T47D (cell line): Measurements from ENCODE around the gene MGMT.

ENCODE experiments used
- DNase-seq, 2 experiments: peaks; one replicate each; pipeline versions ENCODE4 v3.0.0 to v3.0.0-alpha.2; 2011 to 2012; ENCODE audit warnings: low read depth in 1 of 2, low spot score in 1 of 2
- JUND ChIP-seq: IDR thresholded peaks from 2 replicates; pipeline ENCODE4 v1.6.1; 2012; ENCODE audit warnings: low read depth
- in situ Hi-C: cut with HindIII; loops from 2 replicates; pipeline ENCODE4 v1.10.0; 2016; ENCODE audit warnings: low sequenced_read_pairs, low pct_unique_long_range_greater_than_20kb

Gene MGMT

DNA sequence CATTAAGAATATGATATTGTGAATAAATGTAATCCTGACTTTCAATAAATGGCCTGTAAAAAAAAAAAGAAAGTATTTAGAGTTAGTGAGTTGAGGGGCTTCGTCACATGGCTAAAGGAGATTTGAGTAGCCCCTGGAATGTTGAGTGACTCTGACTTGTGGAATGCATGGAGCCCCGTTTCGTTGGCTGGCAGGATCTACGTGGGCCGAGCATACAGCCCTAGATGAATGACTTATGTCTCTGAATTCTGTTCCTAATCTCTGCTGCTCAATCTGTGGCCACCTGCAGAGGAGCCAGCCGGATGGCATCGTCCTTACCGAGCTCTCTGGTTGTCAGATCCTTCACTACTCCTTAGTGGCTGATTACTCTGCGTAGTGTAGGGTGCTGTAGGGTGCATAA lies 155.7 kb downstream of the MGMT start:
- no peak for DNase-seq
- TF ChIP-seq JUND, result no peak
- in situ Hi-C loops, result no loop called here

GRCh38 chr10:129624526-129624925 lies 157.5 kb downstream of the MGMT start:
- no peak for TF ChIP-seq JUND
- no peak for DNase-seq
- in situ Hi-C loops, result no loop called here

- no peak for TF ChIP-seq JUND
- no peak for DNase-seq
Measured at GRCh38 chr10:129626309-129626708, 159.3 kb downstream of the MGMT start.

DNA sequence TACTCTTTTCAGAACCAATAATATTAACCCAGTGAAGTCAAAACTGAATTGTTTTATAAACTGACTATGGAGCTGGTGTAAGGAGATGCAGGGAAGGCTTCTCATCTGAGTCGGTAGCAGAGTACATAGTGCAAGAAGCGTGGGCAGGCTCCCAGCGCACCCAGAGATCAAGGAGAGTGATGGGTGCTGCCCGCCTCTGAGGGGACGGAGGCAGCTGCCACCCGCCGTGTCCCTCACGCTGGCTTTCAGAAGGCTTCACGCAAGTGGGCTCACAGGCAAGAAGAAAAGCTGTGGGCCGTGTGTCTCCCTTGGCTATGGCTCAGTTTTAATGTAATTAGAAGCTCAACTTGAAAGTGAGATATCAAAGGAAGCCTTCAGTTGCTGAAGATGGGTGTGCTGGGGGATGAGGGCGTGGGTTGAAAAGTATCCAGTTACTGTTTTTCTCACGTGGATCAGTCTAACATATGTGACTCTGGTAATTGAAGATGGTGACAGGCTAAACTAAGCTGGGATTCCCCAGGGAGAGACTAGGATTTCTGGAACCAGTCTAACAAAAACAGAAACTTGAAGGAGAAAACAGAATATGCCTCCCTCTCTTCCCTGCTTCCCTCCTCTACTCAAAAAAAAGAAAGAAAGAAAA lies 159.9 kb downstream of the MGMT start:
- no peak for TF ChIP-seq JUND
- DNase-seq, result no peak
- in situ Hi-C loops, result no loop called here

More at GRCh38 chr10:129626309-129626708, 159.3 kb downstream of the MGMT start:
- in situ Hi-C loops, result no loop called here

DNA sequence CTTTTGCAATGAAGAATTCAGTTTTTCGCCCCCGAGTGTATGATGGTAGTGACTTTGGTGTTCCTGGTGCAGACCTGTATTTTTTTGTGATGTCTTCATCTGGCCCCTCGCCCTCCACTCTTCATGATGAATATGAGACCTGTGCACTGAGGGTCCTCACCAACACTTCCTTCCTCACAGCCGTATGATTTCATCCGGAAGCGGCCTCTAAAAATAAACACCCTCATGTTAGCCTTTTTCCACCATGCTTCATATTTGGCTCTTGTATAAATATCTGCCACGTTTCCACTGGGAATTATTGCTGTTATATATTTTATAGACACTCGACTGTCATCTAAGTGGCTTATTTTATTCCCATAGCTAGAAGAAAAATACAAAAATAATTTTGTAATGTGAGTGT lies 160.4 kb downstream of the MGMT start:
- in situ Hi-C loops, result no loop called here

DNA sequence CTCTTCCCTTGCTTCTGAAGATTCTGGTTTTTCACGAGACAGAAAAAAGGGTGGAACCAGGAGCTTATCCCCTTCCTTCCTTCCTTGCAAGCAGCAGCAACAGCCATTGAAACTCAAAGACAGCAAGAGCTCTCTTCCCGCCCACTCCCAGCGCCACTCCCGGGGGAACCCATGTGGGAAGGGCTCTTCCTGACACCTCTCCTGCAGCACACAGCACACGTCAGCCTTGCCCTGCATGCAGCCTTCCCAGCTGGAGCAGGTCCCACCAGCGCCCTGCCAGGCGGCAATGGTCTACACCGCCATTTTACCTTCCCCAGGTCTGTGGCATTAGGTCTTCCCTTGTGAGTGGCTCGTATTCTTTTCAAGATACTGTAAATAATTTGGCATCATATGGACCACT lies 161.8 kb downstream of the MGMT start:
- no peak for DNase-seq
- in situ Hi-C loops, result no loop called here
- TF ChIP-seq JUND, result no peak

More for the DNA sequence above, 160.4 kb downstream of the MGMT start:
- DNase-seq, result no peak
- TF ChIP-seq JUND, result no peak

DNA sequence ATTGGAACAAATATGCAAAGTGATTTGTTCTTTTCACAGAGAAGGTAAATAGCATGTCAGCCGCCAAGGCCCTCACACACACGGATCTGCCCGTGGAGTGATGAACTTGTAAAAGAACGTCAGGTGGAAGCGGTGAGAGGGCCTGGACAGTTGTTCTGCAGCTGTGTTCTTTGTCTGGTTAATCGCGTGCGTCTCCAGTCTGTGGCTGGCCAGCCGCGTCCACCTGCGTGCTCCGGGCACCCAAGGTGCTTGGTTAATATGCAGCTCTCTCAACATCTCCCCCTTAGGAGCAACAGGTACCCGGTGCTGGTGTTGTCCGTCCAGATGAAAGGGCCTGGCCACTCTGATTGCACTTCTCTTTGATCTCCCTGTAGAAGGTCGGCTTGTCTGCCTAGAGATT lies 162.9 kb downstream of the MGMT start:
- in situ Hi-C loops, result no loop called here
- no peak for TF ChIP-seq JUND
- DNase-seq, result no peak

GRCh38 chr10:129631006-129631405 lies 164.0 kb downstream of the MGMT start:
- no peak for DNase-seq
- in situ Hi-C loops, result no loop called here
- TF ChIP-seq JUND, result no peak

- DNase-seq, result no peak
- in situ Hi-C loops, result no loop called here
- TF ChIP-seq JUND, result no peak
Measured at GRCh38 chr10:129631870-129632623, 165.0 kb downstream of the MGMT start.

- TF ChIP-seq JUND, result no peak
- DNase-seq, result no peak
- in situ Hi-C loops, result no loop called here
Measured at GRCh38 chr10:129637010-129637409, 170.0 kb downstream of the MGMT start.

DNA sequence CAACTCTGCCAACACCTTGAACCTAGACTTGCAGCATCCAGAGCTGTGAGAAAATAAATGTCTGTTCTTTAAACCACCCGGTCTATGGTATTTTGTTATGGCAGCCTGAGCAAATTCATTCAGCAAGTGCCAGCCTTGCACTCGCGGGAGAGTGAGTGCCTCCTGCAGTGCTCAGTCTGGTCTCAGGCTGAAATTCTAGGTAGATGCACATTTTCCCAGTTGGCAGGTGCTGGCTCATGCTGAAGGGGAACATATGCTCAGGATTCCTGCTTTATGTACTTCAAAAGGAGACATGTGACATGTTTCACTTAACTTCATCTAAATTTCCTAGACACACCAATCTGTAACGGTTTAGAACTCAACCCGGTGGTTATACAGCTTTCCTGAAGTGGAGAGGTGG lies 170.8 kb downstream of the MGMT start:
- TF ChIP-seq JUND, result no peak
- DNase-seq, result no peak
- in situ Hi-C loops, result no loop called here

DNA sequence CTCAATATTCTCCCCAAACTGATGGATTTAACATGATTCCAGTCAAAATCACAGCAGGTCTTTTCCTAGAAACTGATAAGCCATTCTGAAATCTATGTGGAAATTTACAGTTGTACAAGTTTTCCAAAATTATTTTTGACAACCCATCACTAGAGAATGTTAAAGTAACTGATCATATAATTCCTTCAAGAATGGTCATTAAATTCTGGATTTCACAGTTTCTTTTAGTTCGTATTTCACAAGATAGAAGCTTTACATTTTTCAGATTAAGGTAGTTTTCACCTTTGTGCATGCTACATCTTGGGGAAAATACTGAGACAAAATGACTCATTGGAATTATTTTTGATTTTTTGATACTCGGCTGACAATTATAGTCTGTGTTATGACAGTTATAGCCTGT lies 174.3 kb downstream of the MGMT start:
- DNase-seq, result no peak
- TF ChIP-seq JUND, result no peak
- in situ Hi-C loops, result no loop called here

DNA sequence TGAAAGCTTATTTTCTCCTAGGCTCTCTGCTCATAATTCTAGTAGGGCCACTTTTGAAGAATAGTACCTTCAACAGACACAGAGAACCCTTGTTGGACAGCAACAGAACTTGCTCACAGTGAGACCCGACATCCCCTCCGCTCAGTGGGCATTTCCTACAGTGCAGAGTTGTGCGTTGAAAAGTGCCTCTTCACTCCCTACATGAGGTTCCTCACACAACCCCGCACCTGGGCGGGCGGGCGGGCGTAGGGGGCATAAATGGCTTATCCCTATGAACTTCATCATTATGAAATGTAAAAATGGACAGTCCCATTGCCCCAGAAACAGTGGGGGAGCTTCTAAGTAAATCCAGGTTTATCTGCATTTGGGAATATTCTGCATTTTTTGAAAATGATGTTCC lies 174.9 kb downstream of the MGMT start:
- in situ Hi-C loops, result no loop called here
- DNase-seq, result no peak
- TF ChIP-seq JUND, result no peak
